Measurements from ENCODE around the gene RPL22. TPM values are rescaled to one million over a fixed set of nuclear protein-coding genes. Genes with fewer than 3 reads are reported as not detected.

The RPL22 gene
- total and polyA plus RNA-seq, 2 of the 13 experiments (the other 11 are each of a cell fraction or from before 2014, with no cell fraction given) = 214 to 545 TPM

DNA sequence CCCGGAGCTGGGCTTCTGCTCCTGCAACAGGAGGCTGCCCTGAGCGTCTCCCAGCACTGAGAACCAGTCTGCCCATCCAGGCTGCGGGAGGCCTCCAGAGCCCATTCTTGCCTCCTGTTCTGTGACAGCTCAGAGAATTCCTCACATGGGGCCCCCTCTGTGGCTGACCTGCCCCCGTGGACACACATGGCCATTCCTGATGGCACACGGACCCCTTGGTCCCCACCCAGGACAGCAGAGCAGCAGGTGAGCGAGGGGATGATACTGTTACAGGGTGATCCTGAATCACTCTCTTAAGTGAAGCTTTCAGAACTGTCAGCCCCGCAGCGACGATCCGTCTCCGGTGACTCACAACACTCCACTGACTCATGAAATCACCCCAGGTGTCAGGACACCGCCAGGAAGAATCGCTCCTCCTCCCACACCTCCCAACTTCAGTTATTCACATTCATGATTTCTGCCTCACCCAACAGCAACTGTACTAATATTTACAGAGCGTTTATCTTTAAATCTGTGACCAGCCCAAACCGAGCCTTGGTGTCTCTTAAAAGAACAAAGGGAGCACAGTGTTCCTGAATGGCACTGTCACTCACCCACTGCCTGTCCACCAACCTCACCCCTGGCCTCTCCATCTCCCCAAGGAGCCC, 41.7 kb downstream of the RPL22 start (continued):
- TF ChIP-seq E2F1 (CRISPR knock-in tag; IDR thresholded peaks at IDR 0.05) = no peak
- no peak for TF ChIP-seq REXO4 (CRISPR knock-in tag; IDR thresholded peaks at IDR 0.05; ENCODE audit: borderline replicate concordance)
- no peak for TF ChIP-seq BRF2 (CRISPR knock-in tag; IDR thresholded peaks at IDR 0.05)
- no peak for TF ChIP-seq GLMP (CRISPR knock-in tag; IDR thresholded peaks at IDR 0.05; ENCODE audit: borderline replicate concordance)
- TF ChIP-seq NFE2L2 (IDR thresholded peaks at IDR 0.05; ENCODE audit: low read length) = no peak
- no peak for TF ChIP-seq DDIT3 (CRISPR knock-in tag; IDR thresholded peaks at IDR 0.05)
- no peak for TF ChIP-seq SRSF9 (IDR thresholded peaks at IDR 0.05; ENCODE audit: borderline replicate concordance, insufficient read depth, low read depth, low read length, poor library complexity, severe bottlenecking)
- no peak for TF ChIP-seq BORCS8-MEF2B (CRISPR knock-in tag; IDR thresholded peaks at IDR 0.05)
- no peak for TF ChIP-seq RBM39 (IDR thresholded peaks at IDR 0.05; ENCODE audit: low read depth, low read length, poor library complexity, severe bottlenecking)
- TF ChIP-seq MTF1 (CRISPR knock-in tag; IDR thresholded peaks at IDR 0.05) = no peak
- TF ChIP-seq ZNF746 (CRISPR knock-in tag; IDR thresholded peaks at IDR 0.05) = no peak
- TF ChIP-seq FOXJ3 (CRISPR knock-in tag; IDR thresholded peaks at IDR 0.05; ENCODE audit: borderline replicate concordance) = no peak
- no peak for TF ChIP-seq ZNF207 (IDR thresholded peaks at IDR 0.05; ENCODE audit: borderline replicate concordance)
- TF ChIP-seq PCBP1 (IDR thresholded peaks at IDR 0.05; ENCODE audit: borderline replicate concordance, low read depth, low read length) = no peak
- no peak for TF ChIP-seq ATRX (CRISPR knock-in tag; IDR thresholded peaks at IDR 0.05; ENCODE audit: borderline replicate concordance)
- no peak for TF ChIP-seq SNAPC5 (CRISPR knock-in tag; IDR thresholded peaks at IDR 0.05; ENCODE audit: borderline replicate concordance)
- TF ChIP-seq ZBTB42 (CRISPR knock-in tag; IDR thresholded peaks at IDR 0.05) = no peak
- no peak for TF ChIP-seq NFATC3 (CRISPR knock-in tag; IDR thresholded peaks at IDR 0.05)
- TF ChIP-seq NCOA5 (CRISPR knock-in tag; IDR thresholded peaks at IDR 0.05) = no peak
- no peak for TF ChIP-seq ZNF496 (CRISPR knock-in tag; IDR thresholded peaks at IDR 0.05; ENCODE audit: insufficient replicate concordance)
- TF ChIP-seq ZNF512B (CRISPR knock-in tag; IDR thresholded peaks at IDR 0.05; ENCODE audit: borderline replicate concordance) = no peak
- TF ChIP-seq NONO (IDR thresholded peaks at IDR 0.05) = no peak
- TF ChIP-seq NONO (CRISPR knock-in tag; conservative IDR thresholded peaks at IDR 0.05) = no peak
- TF ChIP-seq FOXM1 (CRISPR knock-in tag; IDR thresholded peaks at IDR 0.05) = no peak
